Activated CD8-positive, alpha-beta memory T cell treated with anti-CD3 and anti-CD28 coated beads, Interleukin-2, amount 50 U/mL, for 4 hours (primary cell): ENCODE measurements around the gene ZEB2.

ENCODE experiments used
- DNase-seq: peaks from one replicate; pipeline ENCODE4 v3.0.0-alpha.2; 2020

ZEB2 gene

GRCh38 chr2:144526831-144527230 lies 6.9 kb upstream of the ZEB2 start:
- no peak for DNase-seq

- peak; percentile 20 for DNase-seq
Observed at GRCh38 chr2:144524118-144525009, 4.4 kb upstream of the ZEB2 start.

GRCh38 chr2:144523596-144524117 lies 3.7 kb upstream of the ZEB2 start:
- no peak for DNase-seq

GRCh38 chr2:144522897-144523595 lies 3.1 kb upstream of the ZEB2 start:
- DNase-seq: peak; percentile 21

- no peak for DNase-seq
Observed at GRCh38 chr2:144522176-144522896, 2.4 kb upstream of the ZEB2 start.

- DNase-seq: no peak
Observed at GRCh38 chr2:144521686-144522085, 1.8 kb upstream of the ZEB2 start.

GRCh38 chr2:144520756-144521487 lies 1.0 kb upstream of the ZEB2 start:
- no peak for DNase-seq

GRCh38 chr2:144519597-144519933 lies 354 bp downstream of the ZEB2 start:
- no peak for DNase-seq

GRCh38 chr2:144518748-144519596 lies 947 bp downstream of the ZEB2 start:
- no peak for DNase-seq

GRCh38 chr2:144517866-144518747 lies 1.8 kb downstream of the ZEB2 start:
- DNase-seq: peak; percentile 19

- peak; percentile 55 for DNase-seq
Observed at GRCh38 chr2:144516981-144517865, 2.7 kb downstream of the ZEB2 start.

GRCh38 chr2:144516411-144516980 lies 3.4 kb downstream of the ZEB2 start:
- DNase-seq: peak; percentile 30

GRCh38 chr2:144515696-144516410 lies 4.1 kb downstream of the ZEB2 start:
- peak; percentile 44 for DNase-seq

GRCh38 chr2:144515099-144515695 lies 4.7 kb downstream of the ZEB2 start:
- DNase-seq: no peak

GRCh38 chr2:144514616-144515091 lies 5.3 kb downstream of the ZEB2 start:
- no peak for DNase-seq

- peak; percentile 18 for DNase-seq
Observed at GRCh38 chr2:144513388-144514101, 6.4 kb downstream of the ZEB2 start.

GRCh38 chr2:144512891-144513351 lies 7.0 kb downstream of the ZEB2 start:
- DNase-seq: no peak
